ENCODE measurements around the gene PRM3. TPM values are rescaled to one million over a fixed set of nuclear protein-coding genes. Genes with fewer than 3 reads are reported as not detected.

PRM3 gene
- total RNA-seq, 1 experiment from 2014 or later, result not detected

DNA sequence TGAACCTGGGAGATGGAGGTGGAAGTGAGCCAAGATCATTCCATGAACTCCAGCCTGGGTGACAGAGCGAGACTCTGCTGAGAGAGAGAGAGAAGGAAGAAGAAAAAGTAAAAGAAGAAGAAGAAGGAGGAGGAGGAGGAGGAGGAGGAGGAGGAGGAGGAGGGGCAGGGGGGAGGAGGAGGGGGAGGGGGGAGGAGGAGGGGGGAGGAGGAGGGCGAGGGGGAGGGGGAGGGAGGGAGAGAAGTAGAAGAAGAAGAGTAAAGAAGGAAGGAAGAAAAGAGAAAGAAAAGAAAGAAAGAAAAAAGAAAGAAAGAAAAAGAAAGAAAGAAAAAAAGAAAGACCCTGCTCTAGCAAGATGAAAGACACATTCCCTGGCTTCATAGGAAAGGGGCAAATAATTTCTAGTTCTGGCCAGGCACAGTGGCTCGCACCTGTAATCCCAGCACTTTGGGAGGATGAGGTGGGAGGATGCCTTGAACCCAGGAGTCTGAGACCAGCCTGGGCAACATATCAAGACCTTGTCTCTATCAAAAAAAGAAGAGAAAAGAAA, 41.1 kb downstream of the PRM3 start:
- H3K4me1 Mint-ChIP-seq (ENCODE audit: low read depth, unreplicated experiment), result no peaks in the 10 kb centered on the region
- Histone ChIP-seq H3K36me3 (ENCODE audit: control insufficient read depth, insufficient read depth, low read length) (no peaks in the 10 kb centered on the region), H3K27me3 (replicated peaks; ENCODE audit: control insufficient read depth, insufficient read depth, low read length) (no peaks in the 10 kb centered on the region), H3K4me3 (ENCODE audit: low read depth, low read length) (no peak overlapping the region), H3K4me1 (no peaks in the 10 kb centered on the region), H3K9me3 (no peaks in the 10 kb centered on the region)
- intact Hi-C loops (cut with micrococcal nuclease; ENCODE audit: unreplicated experiment), result no loop called here
- ChIA-PET POLR2A (no interaction called here), CTCF (no interaction called here)
- no TSS peak for BruUV-seq (replicated peaks)
- TF ChIP-seq CTCF (IDR thresholded peaks at IDR 0.05; ENCODE audit: insufficient read depth in 1 of 2, low read depth in 1 of 2, low read length in 1 of 2, severe bottlenecking in 1 of 2, unreplicated experiment in 1 of 2), result no peak
- no peaks in the 10 kb centered on the region for H3K27me3 Mint-ChIP-seq (ENCODE audit: insufficient read depth, unreplicated experiment)
- no peak for DNase-seq
- H3K27ac Mint-ChIP-seq (ENCODE audit: unreplicated experiment), result no peak overlapping the region
- H3K4me3 Mint-ChIP-seq (ENCODE audit: unreplicated experiment), result no peak overlapping the region
- H3K9me3 Mint-ChIP-seq (ENCODE audit: unreplicated experiment), result no peaks in the 10 kb centered on the region
- no peaks in the 10 kb centered on the region for H3K36me3 Mint-ChIP-seq (ENCODE audit: insufficient read depth, unreplicated experiment)

- no peak for TF ChIP-seq CTCF (IDR thresholded peaks at IDR 0.05; ENCODE audit: insufficient read depth in 1 of 2, low read depth in 1 of 2, low read length in 1 of 2, severe bottlenecking in 1 of 2, unreplicated experiment in 1 of 2)
- CTCF ChIA-PET, result no interaction called here
- BruUV-seq (replicated peaks), result no TSS peak
- H3K4me3 ChIP-seq (ENCODE audit: low read depth, low read length), result no peak overlapping the region
- no peaks in the 10 kb centered on the region for H3K27me3 ChIP-seq (replicated peaks; ENCODE audit: control insufficient read depth, insufficient read depth, low read length)
- H3K4me1 Mint-ChIP-seq (ENCODE audit: low read depth, unreplicated experiment), result no peaks in the 10 kb centered on the region
- no peaks in the 10 kb centered on the region for H3K36me3 ChIP-seq (ENCODE audit: control insufficient read depth, insufficient read depth, low read length)
- H3K36me3 Mint-ChIP-seq (ENCODE audit: insufficient read depth, unreplicated experiment), result no peaks in the 10 kb centered on the region
- POLR2A ChIA-PET, result no interaction called here
- H3K9me3 Mint-ChIP-seq (ENCODE audit: unreplicated experiment), result no peaks in the 10 kb centered on the region
- no peaks in the 10 kb centered on the region for H3K27me3 Mint-ChIP-seq (ENCODE audit: insufficient read depth, unreplicated experiment)
- no peaks in the 10 kb centered on the region for H3K9me3 ChIP-seq
- no peak overlapping the region for H3K27ac Mint-ChIP-seq (ENCODE audit: unreplicated experiment)
- intact Hi-C loops (cut with micrococcal nuclease; ENCODE audit: unreplicated experiment), result no loop called here
- H3K4me1 ChIP-seq, result no peaks in the 10 kb centered on the region
- no peak for DNase-seq
- H3K4me3 Mint-ChIP-seq (ENCODE audit: unreplicated experiment), result no peak overlapping the region
Measured at GRCh38 chr16:11231367-11231970, 42.0 kb downstream of the PRM3 start.

- Mint-ChIP-seq H3K36me3 (ENCODE audit: insufficient read depth, unreplicated experiment) (no peaks in the 10 kb centered on the region), H3K4me3 (ENCODE audit: unreplicated experiment) (no peak overlapping the region), H3K9me3 (ENCODE audit: unreplicated experiment) (no peaks in the 10 kb centered on the region), H3K4me1 (ENCODE audit: low read depth, unreplicated experiment) (no peaks in the 10 kb centered on the region), H3K27me3 (ENCODE audit: insufficient read depth, unreplicated experiment) (no peaks in the 10 kb centered on the region), H3K27ac (ENCODE audit: unreplicated experiment) (no peak overlapping the region)
- no TSS peak for BruUV-seq (replicated peaks)
- Histone ChIP-seq H3K4me3 (ENCODE audit: low read depth, low read length) (no peak overlapping the region), H3K4me1 (no peaks in the 10 kb centered on the region), H3K27me3 (replicated peaks; ENCODE audit: control insufficient read depth, insufficient read depth, low read length) (no peaks in the 10 kb centered on the region), H3K9me3 (no peaks in the 10 kb centered on the region), H3K36me3 (ENCODE audit: control insufficient read depth, insufficient read depth, low read length) (no peaks in the 10 kb centered on the region)
- no peak for TF ChIP-seq CTCF (IDR thresholded peaks at IDR 0.05; ENCODE audit: insufficient read depth in 1 of 2, low read depth in 1 of 2, low read length in 1 of 2, severe bottlenecking in 1 of 2, unreplicated experiment in 1 of 2)
- POLR2A ChIA-PET, result no interaction called here
- CTCF ChIA-PET, result no interaction called here
- no peak for DNase-seq
- intact Hi-C loops (cut with micrococcal nuclease; ENCODE audit: unreplicated experiment), result no loop called here
Measured at GRCh38 chr16:11229906-11230305, 43.5 kb downstream of the PRM3 start.
